SK-N-MC (cell line): Measurements from ENCODE around the gene XXYLT1.

ENCODE experiments used
- EZH2 ChIP-seq: fragments of 200-600 bp; sonication (generic); IDR thresholded peaks from one replicate; pipeline ENCODE4 v1.6.1; 2017; ENCODE audit warnings: antibody characterized with exemption
- FOXP2 ChIP-seq: optimal IDR thresholded peaks from 2 replicates; pipeline ENCODE3; 2011; ENCODE audit warnings: mild to moderate bottlenecking, moderate library complexity; ENCODE audit not compliant: insufficient read depth; ENCODE audit errors: extremely low read length, control extremely low read depth
- POLR2AphosphoS5 ChIP-seq: IDR thresholded peaks from 2 replicates; pipeline ENCODE4 v1.6.1; 2012; ENCODE audit warnings: mild to moderate bottlenecking, low read depth, low read length, borderline replicate concordance

DNA sequence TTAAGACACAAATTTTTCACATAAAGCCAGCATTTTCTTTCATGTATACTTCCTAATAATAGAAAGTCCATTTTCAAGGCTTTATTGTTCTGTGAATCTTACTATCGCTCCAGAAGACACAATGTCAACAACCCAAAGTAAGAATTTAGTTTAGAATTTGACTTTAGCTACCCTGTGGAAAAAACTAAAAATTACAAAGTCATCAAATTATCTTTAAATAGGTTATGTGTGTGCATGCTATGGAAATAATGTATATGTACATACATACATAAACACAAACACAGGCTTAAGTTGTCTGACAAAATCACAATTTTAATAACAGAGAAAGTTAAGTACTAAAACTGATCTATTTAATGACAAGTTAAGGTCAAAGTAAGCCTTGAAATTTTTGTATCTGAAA is 20.2 kb upstream of the XXYLT1 start:
- TF ChIP-seq EZH2: no peak
- no peak for TF ChIP-seq FOXP2
- no peak for TF ChIP-seq POLR2AphosphoS5
